Neuronal stem cell (in vitro differentiated cells): ENCODE results near the gene RNASEH2A.

ENCODE experiments used
- DNase-seq: peaks from one replicate; pipeline ENCODE4 v3.0.0-alpha.2; 2013; ENCODE audit warnings: low spot score
- H2AFZ ChIP-seq: one replicate; pipeline ENCODE4 v1.6.1; 2013; ENCODE audit warnings: mild to moderate bottlenecking, low read length, inconsistent platforms
- H2AK5ac ChIP-seq: 2 replicates; pipeline ENCODE4 v1.6.1; 2013; ENCODE audit warnings: low read depth, mild to moderate bottlenecking, inconsistent platforms, low read length, moderate library complexity, mixed read lengths
- H2BK120ac ChIP-seq: 2 replicates; pipeline ENCODE4 v1.6.1; 2013; ENCODE audit warnings: low read depth, mild to moderate bottlenecking, inconsistent platforms, low read length, moderate library complexity, mixed read lengths
- H2BK12ac ChIP-seq: one replicate; pipeline ENCODE4 v1.6.1; 2013; ENCODE audit warnings: low read length, inconsistent platforms
- H2BK15ac ChIP-seq: 2 replicates; pipeline ENCODE4 v1.6.1; 2013; ENCODE audit warnings: mild to moderate bottlenecking, low read length, inconsistent platforms, mixed read lengths
- H2BK5ac ChIP-seq: one replicate; pipeline ENCODE4 v1.6.1; 2013; ENCODE audit warnings: inconsistent platforms, mild to moderate bottlenecking, low read length, moderate library complexity
- H3K14ac ChIP-seq: one replicate; pipeline ENCODE4 v1.6.1; 2013; ENCODE audit warnings: low read length, inconsistent platforms
- H3K18ac ChIP-seq: 2 replicates; pipeline ENCODE4 v1.6.1; 2013; ENCODE audit warnings: low read length, inconsistent platforms
- H3K23ac ChIP-seq: 2 replicates; pipeline ENCODE4 v1.6.1; 2013; ENCODE audit warnings: low read depth, mild to moderate bottlenecking, mixed read lengths, low read length, inconsistent platforms; ENCODE audit not compliant: poor library complexity
- H3K27ac ChIP-seq: replicated peaks from 3 replicates; pipeline ENCODE4 v1.5.1; 2013; ENCODE audit warnings: low read length, inconsistent platforms
- H3K27me3 ChIP-seq, 3 experiments: 2 replicates each; pipeline ENCODE4 v1.6.1; 2013; ENCODE audit warnings: low read length in 3 of 3, mild to moderate bottlenecking in 2 of 3, inconsistent platforms in 1 of 3, low read depth in 1 of 3, mixed read lengths in 1 of 3, moderate library complexity in 1 of 3; ENCODE audit not compliant: control insufficient read depth in 3 of 3, insufficient read depth in 3 of 3
- H3K36me3 ChIP-seq, 2 donors: replicated peaks in 1 of 2; 2 replicates each; pipeline ENCODE4 v1.6.1; 2013; ENCODE audit warnings: low read length in 2 of 2; ENCODE audit not compliant: control insufficient read depth in 2 of 2, insufficient read depth in 2 of 2
- H3K4ac ChIP-seq: 2 replicates; pipeline ENCODE4 v1.6.1; 2013; ENCODE audit warnings: inconsistent platforms, mild to moderate bottlenecking, low read length, moderate library complexity
- H3K4me1 ChIP-seq, 2 donors: 1 replicate in 1 of 2; 2 replicates in 1 of 2; pipeline ENCODE4 v1.6.1; 2013; ENCODE audit warnings: low read length in 2 of 2, low read depth in 1 of 2; ENCODE audit not compliant: control insufficient read depth in 2 of 2, insufficient read depth in 1 of 2
- H3K4me2 ChIP-seq: one replicate; pipeline ENCODE4 v1.6.1; 2013; ENCODE audit warnings: mild to moderate bottlenecking, low read length, inconsistent platforms; ENCODE audit not compliant: insufficient read depth, poor library complexity, severe bottlenecking
- H3K4me3 ChIP-seq, 2 donors: 2 replicates each; pipeline ENCODE4 v1.5.1; 2013; ENCODE audit warnings: low read length in 2 of 2, mild to moderate bottlenecking in 2 of 2, inconsistent platforms in 1 of 2, moderate library complexity in 1 of 2
- H3K79me1 ChIP-seq: one replicate; pipeline ENCODE4 v1.6.1; 2013; ENCODE audit warnings: low read depth, mild to moderate bottlenecking, inconsistent platforms, low read length, moderate library complexity
- H3K9ac ChIP-seq: one replicate; pipeline ENCODE4 v1.6.1; 2013; ENCODE audit warnings: mild to moderate bottlenecking, low read depth, low read length, inconsistent platforms; ENCODE audit not compliant: poor library complexity
- H3K9me3 ChIP-seq, 2 donors: replicated peaks in 1 of 2; 2 replicates each; pipeline versions ENCODE3 to v1.6.1; 2013; ENCODE audit warnings: low read length in 2 of 2, mild to moderate bottlenecking in 2 of 2, inconsistent platforms in 1 of 2, low read depth in 1 of 2, mixed read lengths in 1 of 2, moderate library complexity in 1 of 2; ENCODE audit not compliant: control insufficient read depth in 2 of 2, insufficient read depth in 1 of 2
- H4K8ac ChIP-seq: one replicate; pipeline ENCODE4 v1.6.1; 2013; ENCODE audit warnings: low read depth, mild to moderate bottlenecking, inconsistent platforms, low read length, moderate library complexity
- H4K91ac ChIP-seq: one replicate; pipeline ENCODE4 v1.6.1; 2013; ENCODE audit warnings: low read length, low read depth, mild to moderate bottlenecking, inconsistent platforms; ENCODE audit not compliant: poor library complexity
- WGBS, 2 donors: extraction: QIAGEN DNeasy Blood & Tissue Kit; methylation state at CpG; one replicate each; pipeline ENCODE4 v1.1.7; 2013; ENCODE audit warnings: missing lambda C conversion rate in 2 of 2, mixed read lengths in 1 of 2; ENCODE audit not compliant: insufficient read length in 2 of 2, insufficient replicate concordance in 1 of 2; ENCODE audit errors: extremely low coverage in 2 of 2; 5-methylcytosine and 5-hydroxymethylcytosine counted together

Gene RNASEH2A

GRCh38 chr19:12821761-12822160, 15.4 kb downstream of the RNASEH2A start:
- H3K9ac ChIP-seq, result no peak overlapping the region

GRCh38 chr19:12825254-12826131, 19.1 kb downstream of the RNASEH2A start:
- H4K8ac ChIP-seq, result no peak overlapping the region
- DNase-seq, result no peak
- WGBS, 2 donors, result no CpG with 5 or more reads among the region's 46 CpGs

More at GRCh38 chr19:12821761-12822160, 15.4 kb downstream of the RNASEH2A start:
- Histone ChIP-seq H3K4ac (no peak overlapping the region), H2BK120ac (no peak overlapping the region), H3K27ac (no peak overlapping the region), H3K27me3 (peaks cover 0 to 12% (median 0%) of the 10 kb centered on the region in 3 experiments), H3K36me3 (no peaks in the 10 kb centered on the region), H4K91ac (no peak overlapping the region), H3K4me2 (no peak overlapping the region), H3K4me3 (no peak overlapping the region), H2BK15ac (no peak overlapping the region), H3K79me1 (no peaks in the 10 kb centered on the region), H3K4me1 (peaks cover 0 to 3% of the 10 kb centered on the region in 2 donors), H3K18ac (no peak overlapping the region), H2BK5ac (no peak overlapping the region), H3K23ac (no peak overlapping the region), H2AK5ac (no peak overlapping the region), H2AFZ (no peak overlapping the region), H4K8ac (no peak overlapping the region), H2BK12ac (no peak overlapping the region), H3K9me3 (no peaks in the 10 kb centered on the region), H3K14ac (no peak overlapping the region)
- DNase-seq, result no peak
- no CpG with 5 or more reads among the region's 2 CpGs for WGBS, 2 donors

GRCh38 chr19:12828494-12828893, 22.1 kb downstream of the RNASEH2A start:
- H3K18ac ChIP-seq, result no peak overlapping the region
- H3K27me3 ChIP-seq, result peaks cover 0 to 70% (median 33%) of the 10 kb centered on the region in 3 experiments
- H2BK5ac ChIP-seq, result no peak overlapping the region
- H2BK12ac ChIP-seq, result no peak overlapping the region
- H2AFZ ChIP-seq, result peak overlapping the region; percentile 51
- H3K9ac ChIP-seq, result no peak overlapping the region
- no peaks in the 10 kb centered on the region for H3K79me1 ChIP-seq
- H3K27ac ChIP-seq, result no peak overlapping the region
- no peak overlapping the region for H3K4me3 ChIP-seq
- H2BK15ac ChIP-seq, result no peak overlapping the region
- H2AK5ac ChIP-seq, result no peak overlapping the region
- H3K4me2 ChIP-seq, result peak overlapping the region; percentile 51
- H3K9me3 ChIP-seq, result no peaks in the 10 kb centered on the region
- H2BK120ac ChIP-seq, result no peak overlapping the region
- H3K36me3 ChIP-seq, result no peaks in the 10 kb centered on the region
- H3K4ac ChIP-seq, result no peak overlapping the region
- H3K4me1 ChIP-seq, result peaks cover 5% of the 10 kb centered on the region in 2 donors
- H3K23ac ChIP-seq, result peak overlapping the region; percentile 15
- DNase-seq, result no peak
- no peak overlapping the region for H3K14ac ChIP-seq
- no peak overlapping the region for H4K91ac ChIP-seq
- WGBS, 2 donors, result no CpG with 5 or more reads among the region's 23 CpGs
- H4K8ac ChIP-seq, result no peak overlapping the region

More at GRCh38 chr19:12825254-12826131, 19.1 kb downstream of the RNASEH2A start:
- H3K36me3 ChIP-seq, result no peaks in the 10 kb centered on the region
- no peak overlapping the region for H2BK12ac ChIP-seq
- H3K4me3 ChIP-seq, result peak overlapping the region; percentile 25 to 72
- no peak overlapping the region for H2BK5ac ChIP-seq
- peak overlapping the region; percentile 16 for H3K23ac ChIP-seq
- no peak overlapping the region for H3K27ac ChIP-seq
- no peak overlapping the region for H2AK5ac ChIP-seq
- H4K91ac ChIP-seq, result no peak overlapping the region
- H2BK15ac ChIP-seq, result no peak overlapping the region
- peak overlapping the region; percentile 88 for H2AFZ ChIP-seq
- H2BK120ac ChIP-seq, result no peak overlapping the region
- H3K9me3 ChIP-seq, result no peaks in the 10 kb centered on the region
- H3K4ac ChIP-seq, result no peak overlapping the region
- H3K4me1 ChIP-seq, result peaks cover 0 to 5% of the 10 kb centered on the region in 2 donors
- H3K9ac ChIP-seq, result no peak overlapping the region
- peak overlapping the region; percentile 51 for H3K4me2 ChIP-seq
- H3K14ac ChIP-seq, result no peak overlapping the region
- H3K27me3 ChIP-seq, result peaks cover 0 to 45% (median 9%) of the 10 kb centered on the region in 3 experiments
- no peaks in the 10 kb centered on the region for H3K79me1 ChIP-seq
- H3K18ac ChIP-seq, result peak overlapping the region; percentile 90

GRCh38 chr19:12833418-12833737, 27.0 kb downstream of the RNASEH2A start:
- Histone ChIP-seq H3K4me1 (peaks cover 5 to 9% of the 10 kb centered on the region in 2 donors), H2BK12ac (no peak overlapping the region)

More at GRCh38 chr19:12833418-12833737, 27.0 kb downstream of the RNASEH2A start:
- no peaks in the 10 kb centered on the region for H3K79me1 ChIP-seq
- H3K18ac ChIP-seq, result no peak overlapping the region
- no peak overlapping the region for H2BK15ac ChIP-seq
- H4K91ac ChIP-seq, result no peak overlapping the region
- WGBS, 2 donors, result no CpG with 5 or more reads among the region's 5 CpGs
- H3K14ac ChIP-seq, result no peak overlapping the region
- H3K4me3 ChIP-seq, result peak overlapping the region in 1 of 2 donors; percentile 5
- peaks cover 12 to 76% (median 62%) of the 10 kb centered on the region in 3 experiments for H3K27me3 ChIP-seq
- H3K9me3 ChIP-seq, result no peaks in the 10 kb centered on the region
- H3K9ac ChIP-seq, result no peak overlapping the region
- H3K4me2 ChIP-seq, result peak overlapping the region; percentile 77
- H2AK5ac ChIP-seq, result no peak overlapping the region
- no peak overlapping the region for H2AFZ ChIP-seq
- H3K23ac ChIP-seq, result no peak overlapping the region
- H3K27ac ChIP-seq, result no peak overlapping the region
- no peak overlapping the region for H3K4ac ChIP-seq
- H2BK5ac ChIP-seq, result no peak overlapping the region
- no peaks in the 10 kb centered on the region for H3K36me3 ChIP-seq
- H4K8ac ChIP-seq, result no peak overlapping the region
- no peak for DNase-seq
- no peak overlapping the region for H2BK120ac ChIP-seq
